Liver (tissue), 10 donors: Measurements from ENCODE around the gene ZNF771. TPM values are rescaled to one million over a fixed set of nuclear protein-coding genes. Genes with fewer than 3 reads are reported as not detected.
A peak's percentile ranks its signal among the peaks of the same experiment; 100 is the strongest.

Experiments used
- DNase-seq: peaks from one replicate; pipeline ENCODE4 v3.0.0-alpha.2; 2017; ENCODE audit warnings: low spot score
- H3K27ac ChIP-seq, 2 donors: one replicate each; pipeline ENCODE4 v1.7.0; 2013; ENCODE audit warnings: inconsistent platforms in 2 of 2, low read length in 2 of 2, control low read depth in 1 of 2, low read depth in 1 of 2, mild to moderate bottlenecking in 1 of 2
- H3K27me3 ChIP-seq, 4 donors: one replicate each; pipeline versions ENCODE4 v1.6.1 to v1.7.0; 2013; ENCODE audit warnings: low read length in 3 of 4, inconsistent platforms in 1 of 4, mild to moderate bottlenecking in 1 of 4, moderate library complexity in 1 of 4; ENCODE audit not compliant: control insufficient read depth in 4 of 4, insufficient read depth in 4 of 4
- H3K36me3 ChIP-seq, 4 donors: one replicate each; pipeline versions ENCODE4 v1.6.1 to v1.7.0; 2013; ENCODE audit warnings: low read length in 3 of 4, mild to moderate bottlenecking in 3 of 4, low read depth in 1 of 4, moderate library complexity in 1 of 4; ENCODE audit not compliant: control insufficient read depth in 4 of 4, insufficient read depth in 3 of 4
- H3K4me1 ChIP-seq, 4 donors: one replicate each; pipeline versions ENCODE4 v1.6.1 to v1.7.0; 2013; ENCODE audit warnings: low read length in 3 of 4, mild to moderate bottlenecking in 3 of 4, moderate library complexity in 1 of 4; ENCODE audit not compliant: control insufficient read depth in 4 of 4, insufficient read depth in 4 of 4
- H3K4me3 ChIP-seq, 3 donors: one replicate each; pipeline versions ENCODE4 v1.6.1 to v1.7.0; 2013; ENCODE audit warnings: low read length in 3 of 3, control low read depth in 1 of 3, low read depth in 1 of 3, mild to moderate bottlenecking in 1 of 3
- H3K9ac ChIP-seq, 2 donors: one replicate each; pipeline ENCODE4 v1.7.0; 2013; ENCODE audit warnings: low read length in 2 of 2, mild to moderate bottlenecking in 2 of 2, moderate library complexity in 2 of 2, control low read depth in 1 of 2, low read depth in 1 of 2
- H3K9me3 ChIP-seq, 4 donors: one replicate each; pipeline versions ENCODE4 v1.6.1 to v1.7.0; 2013; ENCODE audit warnings: low read length in 3 of 4; ENCODE audit not compliant: control insufficient read depth in 4 of 4
- HNF4G ChIP-seq: IDR thresholded peaks from 2 replicates; pipeline ENCODE4 v1.6.1; 2016; ENCODE audit warnings: antibody characterized with exemption
- RXRA ChIP-seq, 2 donors: IDR thresholded peaks; 2 replicates each; pipeline ENCODE4 v1.6.1; 2017 to 2018; ENCODE audit warnings: antibody characterized with exemption in 2 of 2, mild to moderate bottlenecking in 1 of 2
- WGBS: extraction: QIAGEN DNeasy Blood & Tissue Kit; methylation state at CpG from one replicate; pipeline ENCODE4 v1.1.7; 2013; 5-methylcytosine and 5-hydroxymethylcytosine counted together
- polyA plus RNA-seq, 2 donors: library from polyadenylated mRNA; stranded (reverse) in 1 of 2; unstranded in 1 of 2; fragments of 200-250 nt in 1 of 2; fragments of >200 nt in 1 of 2; fragmentation: Nextera tagmentation in 1 of 2; extraction: Ambion mirVana in 1 of 2; gene quantifications; one replicate each; pipeline versions ENCODE4 v1.2.1 to v1.2.3, GENCODE V29; 2013 to 2015
- small RNA-seq: library from RNA; depleted of rRNA; stranded (forward); fragments of <200 nt; gene quantifications from one replicate; pipeline ENCODE3, GENCODE V24; 2014
- total RNA-seq, 2 donors: library from RNA; depleted of rRNA; stranded (reverse); fragments of >200 nt; gene quantifications; one replicate each; pipeline ENCODE4 v1.2.3, GENCODE V29; 2014
- donor health status: healthy.
- donor health status: healthy.
- donor health status: healthy.
- donor health status: healthy.
- donor health status: healthy.

ZNF771 gene
- total and polyA plus RNA-seq, 4 donors = 2.6 to 8.0 (median 5.2) TPM

DNA sequence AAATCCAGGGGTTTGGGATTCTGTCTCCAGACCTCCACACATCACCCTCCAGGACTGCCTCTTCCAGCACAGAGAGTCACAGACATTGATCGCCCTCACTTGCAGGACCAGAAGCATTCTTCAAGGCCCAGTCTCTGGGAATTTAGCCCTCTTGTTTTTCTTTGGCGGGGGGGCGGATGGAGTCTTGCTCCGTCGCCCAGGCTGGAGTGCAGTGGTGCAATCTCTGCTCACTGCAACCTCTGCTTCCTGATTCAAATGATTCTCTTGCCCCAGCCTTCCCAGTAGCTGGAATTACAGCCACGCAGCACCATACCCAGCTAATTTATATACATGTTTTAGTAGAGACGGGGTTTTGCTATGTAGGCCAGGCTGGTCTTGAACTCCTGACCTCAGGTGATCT lies 56.7 kb downstream of the ZNF771 start:
- Histone ChIP-seq H3K27ac (no peak overlapping the region), H3K36me3 (no peaks in the 10 kb centered on the region), H3K9me3 (no peaks in the 10 kb centered on the region), H3K9ac (no peak overlapping the region), H3K4me1 (peaks cover 0 to 4% (median 0%) of the 10 kb centered on the region in 4 donors), H3K27me3 (no peaks in the 10 kb centered on the region), H3K4me3 (no peak overlapping the region)
- TF ChIP-seq RXRA (IDR thresholded peaks at IDR 0.05) (no peak), HNF4G (no peak)
- DNase-seq = no peak
- WGBS = 93% methylated on average over 7 of the region's 7 CpGs

Small RNAs within 50 kb of the gene (small RNA-seq; reads per million reads assigned to genes)
- gene RF00019 = not detected
- gene RF00406 = 0.42 reads per million, percentile 47 among the genes with 10 or more reads in this experiment

Other genes with a start within 250 kb of the ZNF771 start
- 10 to 100 TPM; 12.7 to 26.7 TPM for gene CORO1A, start 224.0 kb upstream of the ZNF771 start, total RNA-seq
- 10 to 100 TPM in 1 of 2 donors, 1 to 10 TPM in 1; 6.0 to 16.7 TPM for gene CORO1A, start 224.0 kb upstream of the ZNF771 start, polyA plus RNA-seq
- gene BOLA2B, start 213.9 kb upstream of the ZNF771 start, total RNA-seq = 10 to 100 TPM; 21.2 to 79.8 TPM
- gene BOLA2B, start 213.9 kb upstream of the ZNF771 start, polyA plus RNA-seq = 10 to 100 TPM; 47.6 to 66.0 TPM
- 10 to 100 TPM; 37.1 to 37.9 TPM for gene SLX1A, start 213.7 kb upstream of the ZNF771 start, total RNA-seq
- 10 to 100 TPM; 46.1 to 55.2 TPM for gene SLX1A, start 213.7 kb upstream of the ZNF771 start, polyA plus RNA-seq
- gene SULT1A3, start 208.4 kb upstream of the ZNF771 start, total RNA-seq = 1 to 10 TPM; 2.8 to 9.4 TPM
- gene SULT1A3, start 208.4 kb upstream of the ZNF771 start, polyA plus RNA-seq = 10 to 100 TPM; 12.6 to 13.8 TPM
- 1 to 10 TPM; 1.3 to 1.5 TPM for gene NPIPB13, start 159.1 kb upstream of the ZNF771 start, total RNA-seq
- gene NPIPB13, start 159.1 kb upstream of the ZNF771 start, polyA plus RNA-seq = 1 to 10 TPM in 1 of 2 donors, under 1 TPM in 1; 0.70 to 1.4 TPM
- gene CD2BP2, start 52.3 kb upstream of the ZNF771 start, total RNA-seq = 10 to 100 TPM; 10.0 TPM
- gene CD2BP2, start 52.3 kb upstream of the ZNF771 start, polyA plus RNA-seq = 10 to 100 TPM; 13.4 to 15.4 TPM
- gene TBC1D10B, start 37.1 kb upstream of the ZNF771 start, total RNA-seq = 10 to 100 TPM; 16.1 to 16.5 TPM
- gene TBC1D10B, start 37.1 kb upstream of the ZNF771 start, polyA plus RNA-seq = 1 to 10 TPM; 3.6 to 9.2 TPM
- under 1 TPM in 1 of 2 donors, not detected in 1; 0.70 TPM for gene MYL11, start 32.8 kb upstream of the ZNF771 start, total RNA-seq
- gene MYL11, start 32.8 kb upstream of the ZNF771 start, polyA plus RNA-seq = not detected
- 1 to 10 TPM in 1 of 2 donors, under 1 TPM in 1; 0.42 to 1.0 TPM for gene SEPTIN1, start 25.0 kb upstream of the ZNF771 start, total RNA-seq
- 1 to 10 TPM; 1.4 to 2.8 TPM for gene SEPTIN1, start 25.0 kb upstream of the ZNF771 start, polyA plus RNA-seq
- gene ZNF48, start 12.2 kb upstream of the ZNF771 start, total RNA-seq = 1 to 10 TPM; 3.2 to 4.7 TPM
- gene ZNF48, start 12.2 kb upstream of the ZNF771 start, polyA plus RNA-seq = 1 to 10 TPM; 2.3 to 3.0 TPM
- 10 to 100 TPM in 1 of 2 donors, 1 to 10 TPM in 1; 6.0 to 12.0 TPM for gene DCTPP1, start 22.4 kb downstream of the ZNF771 start, total RNA-seq
- gene DCTPP1, start 22.4 kb downstream of the ZNF771 start, polyA plus RNA-seq = 10 to 100 TPM; 18.1 to 18.8 TPM
- gene SEPHS2, start 38.3 kb downstream of the ZNF771 start, total RNA-seq = 100 to 1,000 TPM in 1 of 2 donors, 10 to 100 TPM in 1; 50.1 to 122 TPM
- gene SEPHS2, start 38.3 kb downstream of the ZNF771 start, polyA plus RNA-seq = 100 to 1,000 TPM; 143 to 241 TPM
- 10 to 100 TPM in 1 of 2 donors, 1 to 10 TPM in 1; 9.4 to 11.8 TPM for gene ITGAL, start 65.1 kb downstream of the ZNF771 start, total RNA-seq
- 1 to 10 TPM; 4.3 to 4.4 TPM for gene ITGAL, start 65.1 kb downstream of the ZNF771 start, polyA plus RNA-seq
- 10 to 100 TPM in 1 of 2 donors, 1 to 10 TPM in 1; 8.9 to 12.8 TPM for gene ZNF768, start 119.0 kb downstream of the ZNF771 start, total RNA-seq
- 10 to 100 TPM in 1 of 2 donors, 1 to 10 TPM in 1; 2.2 to 16.9 TPM for gene ZNF768, start 119.0 kb downstream of the ZNF771 start, polyA plus RNA-seq
- 10 to 100 TPM in 1 of 2 donors, 1 to 10 TPM in 1; 6.9 to 10.5 TPM for gene ZNF747, start 127.3 kb downstream of the ZNF771 start, total RNA-seq
- 1 to 10 TPM; 3.8 to 6.2 TPM for gene ZNF747, start 127.3 kb downstream of the ZNF771 start, polyA plus RNA-seq
- gene ZNF764, start 150.8 kb downstream of the ZNF771 start, total RNA-seq = 1 to 10 TPM; 5.0 to 6.8 TPM
- 1 to 10 TPM; 1.6 to 3.4 TPM for gene ZNF764, start 150.8 kb downstream of the ZNF771 start, polyA plus RNA-seq
- gene ZNF688, start 164.1 kb downstream of the ZNF771 start, total RNA-seq = 1 to 10 TPM; 3.4 to 3.7 TPM
- gene ZNF688, start 164.1 kb downstream of the ZNF771 start, polyA plus RNA-seq = 1 to 10 TPM; 5.8 to 8.9 TPM
- gene ZNF785, start 178.1 kb downstream of the ZNF771 start, total RNA-seq = 1 to 10 TPM; 4.5 to 5.9 TPM
- gene ZNF785, start 178.1 kb downstream of the ZNF771 start, polyA plus RNA-seq = 1 to 10 TPM; 1.8 to 2.0 TPM
- gene ZNF689, start 202.8 kb downstream of the ZNF771 start, total RNA-seq = 1 to 10 TPM; 4.6 to 5.8 TPM
- gene ZNF689, start 202.8 kb downstream of the ZNF771 start, polyA plus RNA-seq = 1 to 10 TPM; 2.6 to 4.0 TPM
- 1 to 10 TPM; 7.5 to 9.1 TPM for gene PRR14, start 243.4 kb downstream of the ZNF771 start, total RNA-seq
- gene PRR14, start 243.4 kb downstream of the ZNF771 start, polyA plus RNA-seq = 10 to 100 TPM in 1 of 2 donors, 1 to 10 TPM in 1; 8.6 to 13.5 TPM